Upper lobe of left lung (tissue), 4 donors: ENCODE measurements around the gene ETS1.

Experiments used
- POLR2A ChIP-seq, 4 donors: fragments of 450-650 bp; IDR thresholded peaks; one replicate each; pipeline ENCODE4 v1.5.1; 2016 to 2017; ENCODE audit warnings: antibody characterized with exemption in 4 of 4, mild to moderate bottlenecking in 2 of 4
- POLR2AphosphoS5 ChIP-seq, 2 donors: sonication (generic); formaldehyde crosslinking; IDR thresholded peaks; one replicate each; pipeline ENCODE4 v1.5.1; 2017; ENCODE audit warnings: antibody characterized with exemption in 2 of 2
- TF ChIP-seq, protein P1 (sequence below), 6 experiments: fragments of 450-650 bp in 4 of 6; fragments of 200-600 bp in 2 of 6; sonication (generic) in 2 of 6; IDR thresholded peaks; one replicate each; pipeline ENCODE4 v1.5.1; 2016 to 2019; ENCODE audit warnings: antibody characterized with exemption in 6 of 6

- TF ChIP-seq POLR2A (IDR thresholded peaks at IDR 0.05) (no peak), POLR2AphosphoS5 (IDR thresholded peaks at IDR 0.05) (no peak)
- TF ChIP-seq, protein P1, sequence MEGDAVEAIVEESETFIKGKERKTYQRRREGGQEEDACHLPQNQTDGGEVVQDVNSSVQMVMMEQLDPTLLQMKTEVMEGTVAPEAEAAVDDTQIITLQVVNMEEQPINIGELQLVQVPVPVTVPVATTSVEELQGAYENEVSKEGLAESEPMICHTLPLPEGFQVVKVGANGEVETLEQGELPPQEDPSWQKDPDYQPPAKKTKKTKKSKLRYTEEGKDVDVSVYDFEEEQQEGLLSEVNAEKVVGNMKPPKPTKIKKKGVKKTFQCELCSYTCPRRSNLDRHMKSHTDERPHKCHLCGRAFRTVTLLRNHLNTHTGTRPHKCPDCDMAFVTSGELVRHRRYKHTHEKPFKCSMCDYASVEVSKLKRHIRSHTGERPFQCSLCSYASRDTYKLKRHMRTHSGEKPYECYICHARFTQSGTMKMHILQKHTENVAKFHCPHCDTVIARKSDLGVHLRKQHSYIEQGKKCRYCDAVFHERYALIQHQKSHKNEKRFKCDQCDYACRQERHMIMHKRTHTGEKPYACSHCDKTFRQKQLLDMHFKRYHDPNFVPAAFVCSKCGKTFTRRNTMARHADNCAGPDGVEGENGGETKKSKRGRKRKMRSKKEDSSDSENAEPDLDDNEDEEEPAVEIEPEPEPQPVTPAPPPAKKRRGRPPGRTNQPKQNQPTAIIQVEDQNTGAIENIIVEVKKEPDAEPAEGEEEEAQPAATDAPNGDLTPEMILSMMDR (IDR thresholded peaks at IDR 0.05): no peak
Observed at GRCh38 chr11:128432926-128433325, 154.4 kb downstream of the ETS1 start.
